CD8-positive, alpha-beta memory T cell (primary cell): ENCODE results near the gene ATP9B. TPM values are rescaled to one million over a fixed set of nuclear protein-coding genes. Genes with fewer than 3 reads are reported as not detected.
A peak's percentile ranks its signal among the peaks of the same experiment; 100 is the strongest.

Source experiments
- CTCF ChIA-PET: fragments of 350-600 bp; sonication (Branson Sonifier 250); formaldehyde crosslinking; loops from one replicate; lab custom pipeline; 2021; ENCODE audit warnings: antibody characterized with exemption; lab: Charles Lee
- POLR2A ChIA-PET: fragments of 350-600 bp; sonication (Branson Sonifier 250); formaldehyde crosslinking; loops from one replicate; lab custom pipeline; 2021; ENCODE audit warnings: antibody characterized with exemption; lab: Charles Lee
- DNase-seq, 5 donors: peaks; one replicate each; pipeline versions ENCODE4 v3.0.0 to v3.0.0-alpha.2; 2020 to 2022; ENCODE audit warnings: mixed read lengths in 1 of 5
- H3K27ac ChIP-seq: one replicate; pipeline ENCODE4 v1.7.0; 2013; ENCODE audit warnings: low read depth, mild to moderate bottlenecking, low read length, moderate library complexity
- H3K27me3 ChIP-seq: 2 replicates; pipeline ENCODE4 v1.7.0; 2013; ENCODE audit warnings: low read length, mild to moderate bottlenecking; ENCODE audit not compliant: insufficient read depth, poor library complexity, severe bottlenecking
- H3K36me3 ChIP-seq: 2 replicates; pipeline ENCODE4 v1.7.0; 2013; ENCODE audit warnings: mild to moderate bottlenecking, low read length, moderate library complexity; ENCODE audit not compliant: insufficient read depth
- H3K4me1 ChIP-seq: 2 replicates; pipeline ENCODE4 v1.7.0; 2013; ENCODE audit warnings: mild to moderate bottlenecking, low read length, moderate library complexity; ENCODE audit not compliant: insufficient read depth
- H3K4me3 ChIP-seq: 2 replicates; pipeline ENCODE4 v1.7.0; 2013; ENCODE audit warnings: mild to moderate bottlenecking, low read length
- H3K9me3 ChIP-seq: 2 replicates; pipeline ENCODE4 v1.7.0; 2013; ENCODE audit warnings: mild to moderate bottlenecking, low read length
- H3K27ac Mint-ChIP-seq, 8 donors: one replicate each; pipeline ENCODE4 v1.8.0; 2020 to 2021; ENCODE audit warnings: mixed read lengths in 8 of 8, mild to moderate bottlenecking in 6 of 8, inconsistent platforms in 3 of 8, moderate library complexity in 3 of 8
- H3K27me3 Mint-ChIP-seq, 2 donors: one replicate each; pipeline ENCODE4 v1.8.0; 2020 to 2021; ENCODE audit warnings: mixed read lengths in 2 of 2, mild to moderate bottlenecking in 1 of 2, moderate library complexity in 1 of 2
- H3K36me3 Mint-ChIP-seq, 3 donors: one replicate each; pipeline ENCODE4 v1.8.0; 2020 to 2021; ENCODE audit warnings: mixed read lengths in 3 of 3, inconsistent platforms in 1 of 3, mild to moderate bottlenecking in 1 of 3
- H3K4me1 Mint-ChIP-seq, 3 donors: one replicate each; pipeline ENCODE4 v1.8.0; 2020 to 2021; ENCODE audit warnings: mixed read lengths in 3 of 3, inconsistent platforms in 1 of 3, mild to moderate bottlenecking in 1 of 3
- H3K4me3 Mint-ChIP-seq, 7 donors: one replicate each; pipeline ENCODE4 v1.8.0; 2020 to 2021; ENCODE audit warnings: mixed read lengths in 7 of 7, mild to moderate bottlenecking in 6 of 7, moderate library complexity in 4 of 7, inconsistent platforms in 2 of 7
- H3K9me3 Mint-ChIP-seq, 5 donors: one replicate each; pipeline ENCODE4 v1.8.0; 2020 to 2022; ENCODE audit warnings: mixed read lengths in 5 of 5, mild to moderate bottlenecking in 3 of 5, moderate library complexity in 2 of 5, inconsistent platforms in 1 of 5
- polyA plus RNA-seq: library from polyadenylated mRNA; unstranded; fragments of 300-500 nt; fragmentation: Illumina TruSeq; gene quantifications from one replicate; pipeline ENCODE4 v1.2.3, GENCODE V29; 2021
- total RNA-seq, 2 experiments: library from RNA; stranded (reverse); gene quantifications; one replicate each; pipeline ENCODE4 v1.2.3, GENCODE V29; 2021

Gene ATP9B
- total and polyA plus RNA-seq, 3 experiments from 2014 or later: 22.0 to 23.4 (median 22.4) TPM

GRCh38 chr18:79396431-79397246 lies 327.4 kb downstream of the ATP9B start:
- H3K9me3 ChIP-seq: no peaks in the 10 kb centered on the region
- Mint-ChIP-seq H3K27me3 (peaks cover 13 to 15% of the 10 kb centered on the region in 2 donors), H3K9me3 (no peaks in the 10 kb centered on the region), H3K36me3 (peaks cover 0 to 8% (median 1%) of the 10 kb centered on the region in 3 donors), H3K27ac (peak overlapping the region in 1 of 8 donors; percentile 75), H3K4me3 (peak overlapping the region in 6 of 7 donors; percentile 33 to 84 (median 64)), H3K4me1 (peaks cover 22 to 45% (median 39%) of the 10 kb centered on the region in 3 donors)
- CTCF ChIA-PET: interaction anchor here (0.8 to 2.6 kb wide), 9 partner anchors 9 to 134 kb away, joined by 3 to 8 read pairs (median 4); no protein-coding TSS in a partner anchor
- peaks cover 28% of the 10 kb centered on the region for H3K4me1 ChIP-seq
- H3K36me3 ChIP-seq: no peaks in the 10 kb centered on the region
- DNase-seq: peak in 4 of 5 donors; percentile 28 to 58 (median 32)
- no peak overlapping the region for H3K27ac ChIP-seq
- POLR2A ChIA-PET: interaction anchor here (0.6 kb wide), 1 partner anchor 9 kb away, joined by 3 read pairs; no protein-coding TSS in a partner anchor
- peaks cover 6% of the 10 kb centered on the region for H3K27me3 ChIP-seq
- H3K4me3 ChIP-seq: peak overlapping the region; percentile 12

DNA sequence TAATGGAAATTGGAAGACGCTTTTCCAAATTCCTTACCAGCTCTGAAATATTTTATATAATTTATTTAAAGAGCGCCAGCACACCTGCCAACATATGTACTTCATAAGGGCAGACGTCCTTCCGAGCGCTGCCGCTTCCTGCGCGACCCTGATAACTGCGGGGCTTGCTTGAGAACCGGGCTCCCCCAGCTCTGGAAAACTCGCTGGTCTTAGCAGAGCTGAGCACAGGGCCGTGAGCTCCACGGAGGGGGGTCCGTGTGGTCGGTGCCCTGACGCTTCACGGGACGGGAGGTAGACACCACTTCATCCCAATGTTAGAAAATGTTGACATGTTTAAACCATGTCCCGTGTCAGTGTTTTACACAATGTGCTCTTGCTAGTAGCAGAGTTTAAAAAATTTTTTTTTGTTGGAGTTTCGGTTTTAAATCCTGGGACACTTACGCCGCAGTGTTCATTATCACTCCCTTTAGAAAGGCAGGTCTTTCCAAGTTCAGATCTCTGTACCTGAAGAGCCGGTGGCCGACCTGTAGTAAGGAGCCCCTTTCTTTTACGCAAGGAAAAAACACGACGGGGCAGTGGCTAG lies 328.1 kb downstream of the ATP9B start:
- Mint-ChIP-seq H3K4me1 (peaks cover 22 to 46% (median 37%) of the 10 kb centered on the region in 3 donors), H3K4me3 (peak overlapping the region in 5 of 7 donors; percentile 32 to 94 (median 34)), H3K9me3 (no peaks in the 10 kb centered on the region), H3K27ac (peak overlapping the region in 3 of 8 donors; percentile 22 to 75 (median 32)), H3K36me3 (peaks cover 0 to 8% (median 1%) of the 10 kb centered on the region in 3 donors), H3K27me3 (peaks cover 10 to 13% of the 10 kb centered on the region in 2 donors)
- Histone ChIP-seq H3K4me1 (peaks cover 33% of the 10 kb centered on the region), H3K27ac (no peak overlapping the region), H3K36me3 (no peaks in the 10 kb centered on the region), H3K27me3 (peaks cover 6% of the 10 kb centered on the region), H3K9me3 (no peaks in the 10 kb centered on the region), H3K4me3 (no peak overlapping the region)
- ChIA-PET CTCF (interaction anchor here (0.8 to 2.6 kb wide), 8 partner anchors 10 to 131 kb away, joined by 3 to 8 read pairs (median 4); no protein-coding TSS in a partner anchor), POLR2A (interaction anchor here (0.6 to 1.3 kb wide), 2 partner anchors 8 to 126 kb away, joined by 3 to 4 read pairs; no protein-coding TSS in a partner anchor)
- peak in 1 of 5 donors; percentile 33 for DNase-seq

- H3K4me1 Mint-ChIP-seq: peaks cover 25 to 46% (median 37%) of the 10 kb centered on the region in 3 donors
- Histone ChIP-seq H3K4me1 (peaks cover 33% of the 10 kb centered on the region), H3K36me3 (no peaks in the 10 kb centered on the region), H3K27ac (no peak overlapping the region), H3K9me3 (no peaks in the 10 kb centered on the region), H3K4me3 (no peak overlapping the region), H3K27me3 (no peaks in the 10 kb centered on the region)
- ChIA-PET POLR2A (interaction anchor here (0.6 to 1.3 kb wide), 3 partner anchors 125 to 565 kb away, joined by 3 to 4 read pairs (median 3); no protein-coding TSS in a partner anchor), CTCF (interaction anchor here (1.1 to 2.6 kb wide), 4 partner anchors 10 to 125 kb away, joined by 3 to 8 read pairs (median 5); no protein-coding TSS in a partner anchor)
- peaks cover 7 to 10% of the 10 kb centered on the region in 2 donors for H3K27me3 Mint-ChIP-seq
- H3K36me3 Mint-ChIP-seq: peaks cover 0 to 15% (median 1%) of the 10 kb centered on the region in 3 donors
- peak overlapping the region; percentile 76 to 94 (median 89) for H3K4me3 Mint-ChIP-seq
- peak overlapping the region in 5 of 8 donors; percentile 72 to 95 (median 88) for H3K27ac Mint-ChIP-seq
- DNase-seq: peak in 1 of 5 donors; percentile 39
- H3K9me3 Mint-ChIP-seq: no peaks in the 10 kb centered on the region
Observed at GRCh38 chr18:79397830-79398761, 328.9 kb downstream of the ATP9B start.

GRCh38 chr18:79399275-79400081 lies 330.3 kb downstream of the ATP9B start:
- no peaks in the 10 kb centered on the region for H3K9me3 ChIP-seq
- Mint-ChIP-seq H3K27ac (peak overlapping the region; percentile 33 to 95 (median 90)), H3K36me3 (peaks cover 0 to 21% (median 1%) of the 10 kb centered on the region in 3 donors), H3K27me3 (peaks cover 3 to 4% of the 10 kb centered on the region in 2 donors), H3K9me3 (no peaks in the 10 kb centered on the region), H3K4me1 (peaks cover 32 to 51% (median 44%) of the 10 kb centered on the region in 3 donors), H3K4me3 (peak overlapping the region; percentile 76 to 94 (median 89))
- H3K27ac ChIP-seq: no peak overlapping the region
- DNase-seq: peak in 3 of 5 donors; percentile 21 to 54 (median 46)
- H3K4me3 ChIP-seq: peak overlapping the region; percentile 42
- no peaks in the 10 kb centered on the region for H3K27me3 ChIP-seq
- peaks cover 41% of the 10 kb centered on the region for H3K4me1 ChIP-seq
- POLR2A ChIA-PET: interaction anchor here (0.5 kb wide), 1 partner anchor 812 kb away, joined by 3 read pairs; no protein-coding TSS in a partner anchor
- no peaks in the 10 kb centered on the region for H3K36me3 ChIP-seq
- CTCF ChIA-PET: interaction anchor here (1.1 kb wide), 1 partner anchor 18 kb away, joined by 3 read pairs; no protein-coding TSS in a partner anchor

DNA sequence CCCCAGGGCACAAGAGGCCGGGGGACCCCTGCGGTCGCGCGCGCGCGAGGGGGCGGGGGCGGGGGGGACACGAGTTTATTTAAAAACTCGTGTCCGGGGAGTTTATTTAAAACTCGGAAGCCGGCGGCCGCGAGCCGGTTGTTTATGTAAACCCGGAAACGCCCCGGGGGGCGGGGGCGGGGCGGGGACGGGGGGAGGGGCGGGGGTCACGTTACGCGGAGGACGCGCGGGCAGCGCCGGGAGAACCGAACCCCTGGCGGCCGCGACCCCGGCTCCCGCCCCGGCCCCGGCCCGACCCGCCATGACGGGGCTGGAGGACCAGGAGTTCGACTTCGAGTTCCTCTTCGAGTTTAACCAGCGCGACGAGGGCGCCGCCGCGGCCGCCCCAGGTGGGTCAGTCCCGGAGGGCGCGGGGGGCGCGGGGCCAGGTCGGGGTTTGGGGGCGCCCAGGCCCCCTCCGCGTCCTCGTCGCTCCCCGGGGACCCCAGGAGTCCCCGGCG lies 330.9 kb downstream of the ATP9B start:
- Histone ChIP-seq H3K27ac (peak overlapping the region; percentile 47), H3K36me3 (no peaks in the 10 kb centered on the region), H3K27me3 (no peaks in the 10 kb centered on the region), H3K9me3 (no peaks in the 10 kb centered on the region), H3K4me3 (peak overlapping the region; percentile 45), H3K4me1 (peaks cover 41% of the 10 kb centered on the region)
- peak; percentile 42 to 75 (median 60) for DNase-seq
- H3K36me3 Mint-ChIP-seq: peaks cover 0 to 23% (median 0%) of the 10 kb centered on the region in 3 donors
- peaks cover 37 to 52% (median 45%) of the 10 kb centered on the region in 3 donors for H3K4me1 Mint-ChIP-seq
- peaks cover 0 to 3% of the 10 kb centered on the region in 2 donors for H3K27me3 Mint-ChIP-seq
- POLR2A ChIA-PET: no interaction called here
- H3K4me3 Mint-ChIP-seq: peak overlapping the region in 1 of 7 donors; percentile 92
- CTCF ChIA-PET: interaction anchor here (1.2 to 1.6 kb wide), 2 partner anchors 123 to 128 kb away, joined by 4 read pairs; no protein-coding TSS in a partner anchor
- no peak overlapping the region for H3K27ac Mint-ChIP-seq
- no peaks in the 10 kb centered on the region for H3K9me3 Mint-ChIP-seq

DNA sequence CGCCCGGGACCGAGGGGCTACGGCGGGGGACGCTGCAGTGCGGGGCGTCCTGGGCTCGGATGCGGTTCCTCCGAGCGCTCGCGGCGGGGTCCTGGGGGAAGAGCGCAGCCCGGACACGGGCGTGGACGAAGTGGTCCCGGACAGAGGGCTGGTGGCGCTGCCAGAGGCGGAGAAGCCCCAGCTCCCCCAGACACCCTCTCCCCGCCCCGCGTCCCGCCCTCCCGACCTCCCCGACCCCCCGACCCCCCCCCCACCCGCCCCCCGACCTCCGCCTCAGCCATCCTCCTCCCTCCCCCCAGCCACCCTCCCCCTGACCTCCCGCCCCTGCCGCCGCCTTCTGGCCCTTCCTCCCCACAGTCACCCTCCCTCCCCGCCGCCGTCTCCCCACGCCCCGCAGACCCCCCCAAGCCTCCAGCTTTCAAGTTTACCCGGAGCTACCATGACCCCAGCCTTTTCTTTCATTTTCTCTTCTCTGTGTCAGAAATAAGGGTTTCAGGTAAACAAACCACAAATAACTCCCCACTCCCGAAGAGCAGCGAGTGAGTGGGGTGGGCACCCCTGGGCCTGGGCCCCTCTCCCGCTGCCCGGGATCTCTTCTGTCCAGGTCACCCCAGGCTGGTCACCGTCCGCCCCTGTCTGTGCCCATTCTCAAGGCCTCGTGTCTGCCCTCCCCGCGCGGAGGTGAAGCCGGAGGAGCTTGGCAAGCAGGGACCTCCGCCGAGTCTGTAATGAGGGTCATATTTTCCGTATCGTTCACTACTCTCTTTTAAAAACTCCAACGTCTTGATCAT lies 331.6 kb downstream of the ATP9B start:
- no peaks in the 10 kb centered on the region for H3K9me3 ChIP-seq
- CTCF ChIA-PET: interaction anchor here (1.2 to 1.6 kb wide), 3 partner anchors 21 to 127 kb away, joined by 3 to 4 read pairs (median 4); no protein-coding TSS in a partner anchor
- Mint-ChIP-seq H3K4me3 (peak overlapping the region; percentile 82 to 96 (median 91)), H3K27me3 (peaks cover 0 to 3% of the 10 kb centered on the region in 2 donors), H3K4me1 (peaks cover 42 to 58% (median 52%) of the 10 kb centered on the region in 3 donors), H3K27ac (peak overlapping the region; percentile 92 to 99 (median 95)), H3K36me3 (peaks cover 0 to 23% (median 0%) of the 10 kb centered on the region in 3 donors), H3K9me3 (no peaks in the 10 kb centered on the region)
- peak overlapping the region; percentile 47 for H3K27ac ChIP-seq
- POLR2A ChIA-PET: interaction anchor here (0.6 to 1.8 kb wide), 3 partner anchors 24 to 114 kb away, joined by 3 to 7 read pairs (median 4); no protein-coding TSS in a partner anchor
- peak; percentile 43 to 73 (median 68) for DNase-seq
- H3K27me3 ChIP-seq: no peaks in the 10 kb centered on the region
- H3K4me3 ChIP-seq: peak overlapping the region; percentile 45
- H3K4me1 ChIP-seq: peaks cover 47% of the 10 kb centered on the region
- H3K36me3 ChIP-seq: no peaks in the 10 kb centered on the region
